ENCODE data around the gene TMEM131. TPM values are rescaled to one million over a fixed set of nuclear protein-coding genes. Genes with fewer than 3 reads are reported as not detected.

TMEM131 gene
- total and polyA plus RNA-seq, 7 donors, result 7.7 to 33.3 (median 20.1) TPM

DNA sequence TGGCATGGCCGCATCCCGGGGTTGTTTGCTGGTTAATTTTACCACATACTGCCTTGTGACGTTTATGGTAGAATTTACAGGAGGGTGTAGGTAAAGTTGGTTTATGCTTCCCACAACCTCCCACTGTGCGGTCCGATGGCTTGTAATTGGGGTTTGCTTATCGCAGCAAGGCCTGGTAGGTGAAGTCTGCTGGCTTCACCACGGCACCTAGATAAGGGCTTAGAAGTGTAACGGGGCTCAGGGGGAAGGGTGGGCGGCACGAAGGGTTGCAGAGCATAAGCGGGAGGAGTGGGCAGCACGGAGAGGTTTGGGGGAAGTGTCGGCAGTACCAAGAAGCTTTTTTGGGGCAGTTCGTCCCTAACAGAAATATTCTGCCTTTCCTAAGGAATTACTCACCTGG lies 39.0 kb upstream of the TMEM131 start:
- intact Hi-C loops (cut with DNase I), result loop anchor here in 1 of 2 donors (5.0 kb wide), 1 partner anchor 123 kb away; no protein-coding TSS in a partner anchor
- Histone ChIP-seq H3K36me3 (ENCODE audit: insufficient read depth in 1 of 2, low read depth in 1 of 2) (no peaks in the 10 kb centered on the region), H3K9me3 (no peaks in the 10 kb centered on the region), H3K27ac (no peak overlapping the region), H3K27me3 (ENCODE audit: insufficient read depth in 3 of 3, low read length in 2 of 3) (no peaks in the 10 kb centered on the region), H3K4me3 (no peak overlapping the region), H3K4me1 (peaks cover 27% of the 10 kb centered on the region)
- 81 to 83% (median 82%) methylated on average over 14 of the region's 14 CpGs for WGBS, 3 donors
- ATAC-seq, result no peak
- TF ChIP-seq CTCF (IDR thresholded peaks at IDR 0.05), result no peak
- DNase-seq, result no peak

DNA sequence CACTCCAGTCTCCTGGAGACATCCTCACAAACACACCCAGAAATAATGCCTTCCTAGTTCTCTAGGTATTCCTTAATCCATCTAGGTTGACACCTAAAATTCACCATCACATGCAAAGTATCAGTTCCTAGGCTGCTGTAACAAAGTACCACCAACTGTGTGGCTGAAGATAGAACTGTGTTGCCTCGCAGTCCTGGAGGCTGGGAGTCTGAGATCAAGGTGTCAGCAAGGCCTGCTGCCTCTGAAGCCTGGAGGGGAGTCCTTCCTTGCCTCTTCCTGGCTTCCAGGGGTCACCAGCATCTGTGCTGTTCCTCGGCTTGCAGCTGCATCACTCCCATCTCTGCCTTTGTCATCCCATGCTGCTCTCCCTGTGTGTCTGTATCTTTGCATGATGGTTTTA lies 36.3 kb upstream of the TMEM131 start:
- DNase-seq, result no peak
- WGBS, 3 donors, result 85 to 96% (median 93%) methylated on average over 2 of the region's 2 CpGs
- peaks cover 18% of the 10 kb centered on the region for H3K4me1 ChIP-seq
- H3K27ac ChIP-seq, result no peak overlapping the region
- TF ChIP-seq CTCF (IDR thresholded peaks at IDR 0.05), result no peak
- no peaks in the 10 kb centered on the region for H3K36me3 ChIP-seq (ENCODE audit: insufficient read depth in 1 of 2, low read depth in 1 of 2)
- ATAC-seq, result no peak
- H3K4me3 ChIP-seq, result no peak overlapping the region
- no peaks in the 10 kb centered on the region for H3K9me3 ChIP-seq
- no peaks in the 10 kb centered on the region for H3K27me3 ChIP-seq (ENCODE audit: insufficient read depth in 3 of 3, low read length in 2 of 3)
- intact Hi-C loops (cut with DNase I), result no loop called here

DNA sequence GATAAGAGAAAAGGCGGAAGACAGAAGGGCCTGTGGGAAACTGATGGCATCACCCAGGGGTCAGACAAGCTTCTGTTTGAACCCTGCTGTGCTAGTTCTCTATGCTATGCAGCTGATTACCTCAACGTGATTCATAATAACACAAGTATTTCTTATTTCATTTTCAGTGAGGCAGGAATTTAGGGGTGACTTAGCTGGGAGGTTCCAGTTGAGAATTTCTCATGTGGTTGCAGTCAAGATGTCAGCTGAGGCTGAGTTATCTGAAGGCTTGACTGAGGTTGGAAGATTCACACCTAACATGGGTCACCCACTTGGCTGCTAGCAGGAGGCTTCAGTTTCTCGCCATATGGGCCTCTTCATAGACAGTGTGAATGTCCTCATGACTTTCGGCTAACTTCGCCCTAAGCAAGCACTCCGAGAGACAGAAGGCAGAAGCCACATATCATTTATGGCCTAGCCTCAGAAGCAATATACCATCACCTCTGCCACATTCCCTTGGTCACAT lies 34.0 kb upstream of the TMEM131 start:
- WGBS, 3 donors, result 93 to 94% (median 93%) methylated on average over 6 of the region's 6 CpGs
- Histone ChIP-seq H3K27me3 (ENCODE audit: insufficient read depth in 3 of 3, low read length in 2 of 3) (no peaks in the 10 kb centered on the region), H3K9me3 (no peaks in the 10 kb centered on the region), H3K4me1 (peaks cover 24% of the 10 kb centered on the region), H3K27ac (no peak overlapping the region), H3K4me3 (no peak overlapping the region), H3K36me3 (ENCODE audit: insufficient read depth in 1 of 2, low read depth in 1 of 2) (no peaks in the 10 kb centered on the region)
- ATAC-seq, result no peak
- intact Hi-C loops (cut with DNase I), result no loop called here
- TF ChIP-seq CTCF (IDR thresholded peaks at IDR 0.05), result no peak
- DNase-seq, result no peak

- Histone ChIP-seq H3K9me3 (no peaks in the 10 kb centered on the region), H3K4me1 (peaks cover 24% of the 10 kb centered on the region), H3K27ac (no peak overlapping the region), H3K4me3 (no peak overlapping the region), H3K27me3 (ENCODE audit: insufficient read depth in 3 of 3, low read length in 2 of 3) (no peaks in the 10 kb centered on the region), H3K36me3 (ENCODE audit: insufficient read depth in 1 of 2, low read depth in 1 of 2) (no peaks in the 10 kb centered on the region)
- intact Hi-C loops (cut with DNase I), result no loop called here
- DNase-seq (no peak), ATAC-seq (no peak)
- WGBS, 3 donors, result 92 to 95% (median 94%) methylated on average over 12 of the region's 12 CpGs
- no peak for TF ChIP-seq CTCF (IDR thresholded peaks at IDR 0.05)
These were observed 33.4 kb upstream of the TMEM131 start for GRCh38 chr2:98028931-98029717.

Data from psoas muscle (tissue), 8 donors.